ENCODE measurements around the gene CHD3.

CHD3 gene

DNA sequence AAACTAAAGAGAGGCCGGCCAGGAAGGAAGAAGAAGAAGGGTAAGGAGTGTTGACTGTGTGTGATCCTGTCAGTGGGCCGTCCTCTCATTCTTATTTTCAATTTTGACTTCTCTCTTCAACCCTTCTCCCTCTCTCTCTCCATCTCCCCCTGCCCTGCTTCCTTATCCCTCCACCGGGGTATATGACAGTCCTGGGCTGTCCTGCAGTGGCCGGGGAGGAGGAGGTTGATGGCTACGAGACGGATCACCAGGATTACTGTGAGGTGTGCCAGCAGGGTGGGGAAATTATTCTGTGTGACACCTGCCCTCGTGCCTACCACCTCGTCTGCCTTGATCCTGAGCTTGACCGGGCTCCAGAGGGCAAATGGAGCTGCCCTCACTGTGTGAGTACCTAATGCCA is 5.6 kb downstream of the CHD3 start:
- H3K27ac ChIP-seq, result no peak overlapping the region
- TF ChIP-seq, protein P1, sequence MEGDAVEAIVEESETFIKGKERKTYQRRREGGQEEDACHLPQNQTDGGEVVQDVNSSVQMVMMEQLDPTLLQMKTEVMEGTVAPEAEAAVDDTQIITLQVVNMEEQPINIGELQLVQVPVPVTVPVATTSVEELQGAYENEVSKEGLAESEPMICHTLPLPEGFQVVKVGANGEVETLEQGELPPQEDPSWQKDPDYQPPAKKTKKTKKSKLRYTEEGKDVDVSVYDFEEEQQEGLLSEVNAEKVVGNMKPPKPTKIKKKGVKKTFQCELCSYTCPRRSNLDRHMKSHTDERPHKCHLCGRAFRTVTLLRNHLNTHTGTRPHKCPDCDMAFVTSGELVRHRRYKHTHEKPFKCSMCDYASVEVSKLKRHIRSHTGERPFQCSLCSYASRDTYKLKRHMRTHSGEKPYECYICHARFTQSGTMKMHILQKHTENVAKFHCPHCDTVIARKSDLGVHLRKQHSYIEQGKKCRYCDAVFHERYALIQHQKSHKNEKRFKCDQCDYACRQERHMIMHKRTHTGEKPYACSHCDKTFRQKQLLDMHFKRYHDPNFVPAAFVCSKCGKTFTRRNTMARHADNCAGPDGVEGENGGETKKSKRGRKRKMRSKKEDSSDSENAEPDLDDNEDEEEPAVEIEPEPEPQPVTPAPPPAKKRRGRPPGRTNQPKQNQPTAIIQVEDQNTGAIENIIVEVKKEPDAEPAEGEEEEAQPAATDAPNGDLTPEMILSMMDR (conservative IDR thresholded peaks at IDR 0.05), result no peak

DNA sequence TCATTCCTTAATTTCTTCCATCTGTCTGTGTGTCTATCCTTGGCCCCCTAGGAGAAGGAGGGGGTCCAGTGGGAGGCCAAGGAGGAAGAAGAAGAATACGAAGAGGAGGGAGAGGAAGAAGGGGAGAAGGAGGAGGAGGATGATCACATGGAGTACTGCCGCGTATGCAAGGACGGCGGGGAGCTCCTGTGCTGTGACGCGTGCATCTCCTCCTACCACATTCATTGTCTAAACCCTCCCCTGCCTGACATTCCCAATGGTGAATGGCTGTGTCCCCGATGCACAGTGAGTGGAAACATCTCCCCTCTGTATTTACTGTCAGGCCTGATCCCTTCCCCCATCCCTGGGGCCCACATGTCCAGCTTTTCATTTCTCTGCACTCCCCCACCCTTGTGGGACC is 6.3 kb downstream of the CHD3 start:
- no peak overlapping the region for H3K27ac ChIP-seq
- TF ChIP-seq, protein P1 (conservative IDR thresholded peaks at IDR 0.05), result no peak

DNA sequence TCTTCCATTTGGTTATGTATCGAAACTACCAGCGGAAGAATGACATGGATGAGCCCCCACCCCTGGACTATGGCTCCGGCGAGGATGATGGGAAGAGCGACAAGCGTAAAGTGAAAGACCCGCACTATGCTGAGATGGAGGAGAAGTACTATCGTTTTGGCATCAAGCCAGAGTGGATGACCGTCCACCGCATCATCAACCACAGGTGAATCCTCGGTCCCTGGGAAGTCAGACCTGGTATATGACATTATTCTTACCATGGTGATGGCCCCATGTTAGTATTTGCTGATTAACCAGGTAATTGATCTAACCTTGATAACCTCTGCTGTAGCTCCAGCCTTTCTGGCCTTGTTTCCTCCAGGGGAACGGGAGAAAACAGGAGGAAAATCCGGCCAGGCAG is 8.5 kb downstream of the CHD3 start:
- H3K27ac ChIP-seq, result no peak overlapping the region
- TF ChIP-seq, protein P1 (conservative IDR thresholded peaks at IDR 0.05), result no peak

DNA sequence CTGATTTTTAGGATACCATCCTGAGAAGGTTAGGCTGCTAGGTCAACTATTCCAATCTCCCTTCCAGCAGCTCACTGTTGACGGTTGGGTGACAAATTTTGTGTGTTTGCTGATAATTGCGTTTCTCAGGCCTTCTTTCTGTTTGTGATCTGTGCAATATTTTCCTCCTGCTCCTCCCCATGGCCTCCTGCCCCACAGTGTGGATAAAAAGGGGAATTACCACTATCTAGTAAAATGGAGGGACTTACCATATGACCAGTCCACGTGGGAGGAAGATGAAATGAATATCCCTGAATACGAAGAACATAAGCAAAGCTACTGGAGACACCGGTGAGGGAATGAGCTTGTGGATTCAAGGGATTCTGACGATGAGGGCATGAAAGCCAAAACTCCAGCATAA is 9.2 kb downstream of the CHD3 start:
- no peak overlapping the region for H3K27ac ChIP-seq
- TF ChIP-seq, protein P1 (conservative IDR thresholded peaks at IDR 0.05), result peak; percentile 37

DNA sequence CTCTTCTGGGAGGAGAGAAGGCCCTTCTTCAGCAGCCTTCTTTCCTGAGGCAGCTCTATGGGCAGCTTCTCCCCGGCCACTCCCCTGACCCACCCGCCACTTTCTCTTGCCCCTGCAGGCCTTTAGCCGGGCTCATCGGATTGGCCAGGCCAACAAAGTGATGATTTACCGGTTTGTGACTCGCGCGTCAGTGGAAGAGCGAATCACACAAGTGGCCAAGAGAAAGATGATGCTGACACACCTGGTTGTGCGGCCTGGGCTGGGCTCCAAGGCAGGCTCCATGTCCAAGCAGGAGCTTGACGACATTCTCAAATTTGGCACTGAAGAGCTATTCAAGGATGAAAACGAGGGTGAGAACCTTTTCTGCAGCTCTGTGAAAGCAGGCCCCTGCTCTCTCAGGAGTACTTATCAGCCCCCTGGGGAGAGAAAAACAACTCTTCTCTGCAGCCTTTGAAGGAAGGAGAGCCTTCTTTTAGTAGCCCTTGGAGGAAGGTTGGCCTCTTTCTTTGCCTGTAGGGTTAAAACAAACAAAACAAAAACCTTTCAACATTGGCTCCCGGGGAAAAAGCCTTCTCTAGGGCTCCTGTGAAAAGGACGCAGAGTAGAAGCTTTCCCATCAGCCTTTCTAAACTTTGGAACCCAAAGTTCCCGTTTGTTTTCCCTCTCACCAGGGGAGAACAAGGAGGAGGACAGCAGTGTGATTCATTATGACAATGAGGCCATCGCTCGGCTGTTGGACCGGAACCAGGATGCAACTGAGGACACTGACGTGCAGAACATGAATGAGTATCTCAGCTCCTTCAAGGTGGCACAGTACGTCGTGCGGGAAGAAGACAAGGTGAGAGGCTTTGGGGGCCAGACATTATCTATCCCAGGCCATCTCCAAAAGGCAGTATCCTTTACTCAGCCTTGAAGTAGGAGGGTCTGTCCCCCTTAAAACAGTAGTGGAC is 14.8 kb downstream of the CHD3 start:
- H3K27ac ChIP-seq, result no peak overlapping the region
- TF ChIP-seq, protein P1 (conservative IDR thresholded peaks at IDR 0.05), result no peak

DNA sequence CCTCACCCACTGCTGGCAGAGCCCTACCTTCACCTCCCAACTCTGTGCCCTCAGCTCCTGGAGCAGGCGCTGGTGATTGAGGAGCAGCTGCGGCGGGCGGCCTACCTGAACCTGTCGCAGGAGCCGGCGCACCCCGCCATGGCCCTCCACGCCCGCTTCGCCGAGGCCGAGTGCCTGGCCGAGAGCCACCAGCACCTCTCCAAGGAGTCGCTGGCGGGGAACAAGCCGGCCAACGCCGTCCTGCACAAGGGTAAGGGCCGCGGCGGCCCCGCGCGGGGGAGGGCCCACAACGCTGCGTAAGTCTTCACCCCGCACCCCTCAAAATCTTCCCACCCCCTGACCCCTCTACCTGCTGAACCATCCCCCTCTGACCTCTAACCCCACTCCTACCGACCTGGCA is 20.5 kb downstream of the CHD3 start:
- no peak overlapping the region for H3K27ac ChIP-seq
- TF ChIP-seq, protein P1 (conservative IDR thresholded peaks at IDR 0.05), result no peak

DNA sequence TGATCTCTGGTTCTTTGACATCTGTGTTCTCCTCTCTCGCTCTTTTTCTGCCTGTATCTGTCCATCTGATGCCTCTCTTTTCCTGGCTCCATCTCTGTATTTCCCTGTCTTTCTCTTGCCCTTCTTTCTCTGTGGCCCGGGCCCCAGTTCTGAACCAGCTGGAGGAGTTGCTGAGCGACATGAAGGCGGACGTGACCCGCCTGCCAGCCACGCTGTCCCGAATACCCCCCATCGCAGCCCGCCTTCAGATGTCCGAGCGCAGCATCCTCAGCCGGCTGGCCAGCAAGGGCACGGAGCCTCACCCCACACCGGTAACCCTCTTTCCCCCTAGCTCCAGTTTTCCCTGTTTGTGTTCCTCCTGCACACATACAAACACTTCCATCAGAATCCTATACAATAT is 21.7 kb downstream of the CHD3 start:
- H3K27ac ChIP-seq, result no peak overlapping the region
- TF ChIP-seq, protein P1 (conservative IDR thresholded peaks at IDR 0.05), result no peak
